Measurements from ENCODE around the gene TM4SF18.

Gene TM4SF18

DNA sequence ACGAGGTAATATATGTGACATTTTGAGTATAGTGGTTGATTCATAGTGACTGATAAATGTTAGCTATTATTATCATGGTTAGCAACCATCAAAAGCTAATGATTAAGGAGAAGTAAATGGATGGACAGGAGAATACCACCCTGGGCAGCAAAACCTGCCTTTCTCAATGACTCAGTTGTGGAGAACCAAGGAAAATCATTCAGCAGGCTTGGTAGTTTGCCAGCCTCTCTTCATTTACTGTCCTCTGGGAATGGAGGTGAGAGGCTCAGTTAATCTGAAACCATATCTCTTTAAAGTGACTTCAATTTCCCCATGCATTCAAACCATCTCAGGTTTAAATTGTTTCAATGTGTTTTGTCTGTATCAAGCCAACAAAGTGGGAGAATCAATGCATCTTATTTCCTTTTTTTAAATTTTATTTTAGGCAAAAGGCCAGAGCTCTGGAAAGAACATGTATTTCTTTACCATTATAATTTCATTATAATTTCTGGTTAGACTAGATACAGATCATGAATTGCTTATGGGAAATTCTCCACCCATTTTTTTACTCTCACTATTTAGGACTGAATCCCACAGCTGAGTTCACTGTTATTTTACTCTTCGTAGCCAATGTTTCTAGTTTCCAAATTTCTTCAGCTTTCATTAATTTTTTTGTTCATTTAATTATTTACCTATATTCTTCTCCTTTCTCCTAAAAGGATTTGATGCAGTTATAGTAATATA, 2.7 kb downstream of the TM4SF18 start:
- no peak for DNase-seq (ENCODE audit: low read depth)

DNA sequence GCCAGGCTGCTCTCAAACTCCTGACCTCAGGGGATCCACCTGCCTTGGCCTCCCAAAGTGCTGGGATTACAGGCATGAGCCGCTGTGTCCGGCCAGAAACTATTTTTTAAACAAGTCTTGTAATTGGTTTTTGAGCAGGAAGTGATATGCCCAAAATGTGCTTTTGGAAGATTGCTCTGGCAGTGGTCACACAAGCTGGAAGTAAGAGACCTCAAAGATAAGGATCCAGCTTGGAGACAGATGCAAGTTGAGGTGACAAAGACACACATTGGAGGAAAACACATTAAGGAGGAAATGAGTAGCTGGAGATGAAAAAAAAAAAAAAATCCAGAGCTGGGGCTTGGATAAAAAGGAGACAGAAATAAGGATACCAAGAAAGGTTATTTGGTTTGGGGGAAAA, 6.3 kb downstream of the TM4SF18 start:
- DNase-seq (ENCODE audit: low read depth), result no peak

DNA sequence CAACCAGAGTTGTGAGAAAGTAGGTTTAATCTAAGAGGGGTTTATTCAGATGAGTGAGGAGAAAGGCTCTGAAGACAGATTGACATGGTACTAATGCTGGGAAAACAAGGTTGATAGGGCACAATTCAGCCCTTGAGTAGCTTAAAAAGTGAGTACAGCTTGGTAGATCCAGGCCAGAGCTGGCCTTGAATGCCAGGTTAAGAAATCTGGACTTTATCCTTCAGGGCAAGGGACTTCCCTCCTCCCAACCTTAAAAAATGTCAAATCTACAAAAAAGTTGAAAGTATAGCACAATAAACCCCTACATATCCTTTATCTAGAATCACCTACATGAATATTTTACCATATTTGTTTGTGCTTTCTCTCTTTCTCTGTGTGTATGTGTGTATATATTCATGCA, 7.9 kb downstream of the TM4SF18 start:
- no peak for DNase-seq (ENCODE audit: low read depth)

DNA sequence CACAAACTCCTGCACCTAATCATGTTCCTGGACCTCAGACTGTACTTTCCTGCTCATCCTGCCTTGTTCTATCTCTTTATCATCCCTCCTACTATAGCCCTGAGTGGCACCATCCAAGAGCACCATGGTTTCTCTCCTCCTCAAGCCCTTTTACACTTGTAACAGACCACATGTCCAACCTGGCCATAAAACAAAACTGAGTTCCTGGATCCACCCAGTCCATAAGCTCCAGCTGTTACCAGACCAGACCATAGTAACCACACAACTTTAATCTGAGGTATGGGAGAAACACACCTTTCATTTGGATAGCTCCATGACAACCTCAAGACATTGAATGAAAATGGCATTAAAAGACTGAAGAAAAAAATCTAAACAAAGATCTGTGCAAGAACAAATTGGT, 9.1 kb downstream of the TM4SF18 start:
- DNase-seq (ENCODE audit: low read depth), result no peak

DNA sequence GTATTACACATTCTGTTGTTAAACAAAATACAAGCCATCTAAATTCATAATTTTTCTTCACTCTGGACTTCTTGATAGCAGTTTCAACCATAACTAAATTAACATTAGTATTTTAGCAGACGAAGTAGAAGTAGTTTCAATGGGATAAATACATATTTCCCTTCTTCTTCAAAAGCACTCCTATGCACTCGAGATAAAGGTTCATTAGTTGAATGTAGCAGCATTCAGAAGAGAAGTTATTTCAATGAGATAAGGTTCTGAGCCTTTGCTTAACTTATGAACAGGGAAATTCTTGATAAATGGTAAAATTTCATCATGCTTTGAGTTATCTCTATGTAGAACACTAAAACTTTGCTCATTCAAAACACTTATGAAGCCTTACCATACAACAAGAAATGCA, 11.8 kb downstream of the TM4SF18 start:
- DNase-seq (ENCODE audit: low read depth), result no peak

DNA sequence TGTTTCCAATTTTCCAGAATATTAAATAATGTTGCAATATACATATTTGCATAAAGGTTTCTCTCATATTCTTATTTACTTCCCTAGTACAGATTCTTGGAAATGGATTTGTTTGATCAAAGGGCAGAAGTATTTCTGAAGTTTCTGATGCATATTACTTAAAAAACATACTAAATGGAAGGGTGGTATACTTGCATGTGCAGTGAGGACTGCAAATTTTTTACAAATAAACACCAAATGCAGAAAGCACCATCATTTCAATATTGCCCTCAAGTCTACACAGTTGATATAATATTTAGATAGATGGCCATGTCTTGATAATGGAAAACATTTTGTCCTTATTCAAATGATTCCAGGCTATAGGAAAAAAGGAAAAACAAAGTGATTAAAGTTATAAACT, 12.3 kb downstream of the TM4SF18 start:
- DNase-seq (ENCODE audit: low read depth), result no peak

DNA sequence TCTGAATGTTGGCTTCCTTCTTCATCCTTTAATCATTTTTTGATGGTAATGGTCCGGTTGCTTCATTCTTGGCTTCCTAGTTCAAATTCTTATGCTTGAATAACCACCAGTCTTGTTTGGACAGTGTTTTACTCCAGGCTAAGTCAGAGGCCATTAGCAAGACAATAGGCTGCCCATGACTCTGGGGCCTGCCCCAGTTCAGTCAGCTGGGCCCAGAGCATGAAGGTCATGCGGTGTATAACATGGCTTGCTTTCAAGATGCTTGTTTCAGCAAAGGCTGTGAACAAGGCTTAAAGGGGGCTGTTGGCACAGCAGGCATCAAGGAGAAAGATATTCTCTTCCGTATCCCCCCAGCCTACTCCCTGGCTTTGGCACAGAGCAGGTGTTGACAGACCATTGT, 13.7 kb downstream of the TM4SF18 start:
- no peak for DNase-seq (ENCODE audit: low read depth)

DNA sequence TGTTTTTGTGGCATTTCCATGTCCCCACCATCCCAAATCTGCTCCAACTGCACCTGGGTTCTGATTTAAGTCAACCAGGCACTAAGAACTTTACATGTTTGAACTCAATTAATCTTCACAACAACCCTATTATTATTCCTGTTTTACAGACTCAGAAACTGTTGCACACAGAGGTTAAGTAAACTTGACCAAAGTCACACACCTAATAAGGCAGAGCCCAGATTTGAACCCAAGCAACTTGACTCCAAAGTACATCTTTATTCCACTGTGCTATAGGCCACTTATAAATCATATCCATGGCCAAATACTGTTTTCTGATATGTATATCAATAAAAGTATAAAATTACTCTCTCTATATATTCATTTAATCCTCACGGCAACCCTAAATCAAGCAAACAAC, 16.4 kb downstream of the TM4SF18 start:
- no peak for DNase-seq (ENCODE audit: low read depth)

DNA sequence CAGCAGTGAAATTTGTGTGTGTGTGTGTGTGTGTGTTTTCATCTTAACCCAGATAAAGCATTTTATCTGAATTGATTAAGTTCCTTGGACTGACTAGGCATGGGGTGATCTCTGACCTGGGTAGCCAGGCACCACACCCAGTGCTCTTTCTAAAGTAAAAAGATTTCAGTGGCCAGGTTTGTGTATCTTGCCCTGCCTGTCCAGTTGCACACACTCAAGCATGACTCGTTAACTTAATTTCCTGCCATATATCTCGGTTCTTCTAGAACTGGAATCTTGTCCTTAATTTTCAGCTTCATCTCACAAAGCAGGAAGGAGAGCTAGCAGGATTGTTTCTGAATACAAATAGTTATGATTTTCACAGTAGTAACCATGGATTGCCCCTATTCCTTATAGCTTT, 17.0 kb downstream of the TM4SF18 start:
- DNase-seq (ENCODE audit: low read depth), result no peak

DNA sequence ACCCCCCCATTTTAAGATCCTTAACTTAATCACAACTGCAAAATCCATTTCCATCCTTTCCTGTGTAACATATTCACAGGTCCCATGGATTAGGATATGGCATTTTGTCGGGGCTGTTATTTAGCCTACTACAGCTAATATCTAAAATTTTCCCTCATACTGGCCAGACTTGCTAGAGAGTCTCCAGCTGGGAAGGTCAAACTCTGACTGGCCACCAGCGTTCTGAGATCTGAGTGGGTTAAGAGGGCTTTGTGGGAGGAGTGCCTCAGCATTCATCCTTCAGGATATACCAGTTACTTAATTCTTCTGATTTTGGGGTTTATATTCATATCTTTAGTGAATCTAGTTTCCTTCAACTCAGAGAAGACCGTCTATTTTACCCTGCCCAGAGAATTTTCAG, 17.7 kb downstream of the TM4SF18 start:
- DNase-seq (ENCODE audit: low read depth), result no peak

DNA sequence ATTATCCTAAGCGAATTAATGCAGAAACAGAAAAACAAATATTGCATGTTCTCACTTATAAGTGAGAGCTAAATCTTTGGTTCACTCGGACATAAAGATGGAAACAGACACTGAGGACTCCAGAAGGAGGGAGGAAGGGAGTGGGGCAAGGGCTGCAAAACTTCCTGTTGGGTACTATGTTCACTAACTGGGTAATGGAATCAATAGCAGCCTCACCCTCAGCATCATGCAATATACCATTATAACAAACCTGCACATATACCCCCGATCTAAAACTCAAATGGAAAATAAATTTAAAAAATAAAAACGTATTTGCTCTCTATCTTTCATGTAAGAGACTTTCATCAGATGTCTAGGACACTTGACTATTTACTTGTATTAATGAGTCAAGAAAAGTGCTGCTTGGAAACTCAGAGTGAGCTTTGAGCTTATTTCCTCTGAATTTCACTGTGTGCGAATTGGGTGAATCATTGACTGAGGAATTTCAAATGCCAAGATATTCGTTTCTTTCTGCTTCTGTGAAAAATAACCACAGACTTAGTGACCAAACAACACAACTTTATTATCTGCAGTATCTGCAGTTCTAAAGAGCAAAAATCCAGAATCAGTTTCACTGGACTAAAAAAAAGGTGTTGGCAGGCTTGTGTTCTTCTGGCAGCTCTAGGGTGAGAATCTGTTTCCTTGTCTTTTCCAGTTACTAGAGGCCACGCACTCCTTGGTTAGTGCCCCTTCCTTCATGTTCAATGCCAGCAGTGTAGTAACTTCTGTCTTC, 18.4 kb downstream of the TM4SF18 start:
- no peak for DNase-seq (ENCODE audit: low read depth)

DNA sequence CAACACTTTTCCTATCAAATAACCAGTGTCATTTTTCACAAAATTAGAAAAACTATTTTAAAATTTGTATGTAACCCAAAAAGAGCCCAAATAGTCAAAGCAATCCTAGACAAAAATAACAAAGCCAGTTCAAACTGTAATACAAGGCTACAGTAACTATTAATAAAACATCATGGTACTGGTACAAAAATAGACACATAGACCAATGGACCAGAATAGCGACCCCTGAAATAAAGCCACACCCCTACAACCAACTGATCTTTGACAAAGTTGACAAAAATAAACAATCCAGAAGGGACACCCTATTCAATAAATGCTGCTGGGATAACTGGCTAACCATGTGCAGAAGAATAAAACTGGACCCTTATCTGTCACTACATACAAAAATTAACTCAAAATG, 19.9 kb downstream of the TM4SF18 start:
- no peak for DNase-seq (ENCODE audit: low read depth)

DNA sequence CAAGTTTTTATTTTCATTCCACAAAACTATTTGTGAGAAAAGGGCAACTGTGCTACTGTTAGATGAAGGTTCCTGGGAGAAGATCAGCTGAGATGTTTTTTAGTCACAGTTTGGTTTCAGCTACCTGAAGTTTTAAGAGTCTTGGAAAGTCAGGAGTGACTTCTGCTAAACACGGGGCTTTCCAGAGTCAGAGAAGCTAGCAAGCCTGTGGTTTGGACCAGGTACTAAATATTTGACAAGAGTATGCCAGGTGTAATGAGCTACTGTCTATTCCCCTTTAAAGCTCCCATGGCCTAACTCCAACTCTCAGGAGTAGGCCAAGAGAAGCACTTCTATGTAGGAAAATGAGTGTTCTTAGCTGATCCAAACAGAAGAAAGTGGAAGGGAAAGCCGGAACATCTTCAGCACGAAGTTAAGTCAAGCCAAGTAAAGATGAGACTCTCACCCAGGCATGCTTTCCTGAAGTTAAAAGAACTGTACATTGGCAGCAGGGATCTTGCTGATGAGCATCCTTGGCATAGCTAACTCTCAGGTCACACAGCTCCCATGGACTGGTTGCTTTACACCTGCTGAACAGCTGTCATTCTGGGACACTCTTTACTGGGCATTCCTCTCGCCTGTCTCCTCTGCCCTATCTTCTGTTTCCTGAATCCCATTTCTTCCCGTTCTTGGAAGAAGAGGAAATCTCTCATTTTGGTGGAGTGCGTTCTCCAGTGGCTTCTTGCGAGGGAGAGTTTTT, 22.5 kb downstream of the TM4SF18 start:
- no peak for DNase-seq (ENCODE audit: low read depth)

DNA sequence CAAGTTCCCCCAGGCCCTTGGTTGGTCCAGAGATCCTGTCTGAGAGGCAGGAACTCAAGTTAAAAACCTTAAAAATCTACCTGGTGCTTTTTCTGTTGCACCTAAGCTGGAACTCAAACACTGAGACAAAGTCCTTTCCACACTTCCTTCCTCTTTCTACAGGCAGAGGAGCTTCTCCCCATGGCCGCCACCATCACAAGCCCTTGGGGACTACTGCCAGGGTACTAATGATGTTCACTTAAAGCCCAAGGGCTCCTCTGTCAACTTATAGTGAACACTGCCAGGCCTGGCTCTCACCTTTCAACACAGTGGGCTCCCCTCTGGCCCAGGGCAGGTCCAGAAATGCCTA, 26.0 kb downstream of the TM4SF18 start:
- no peak for DNase-seq (ENCODE audit: low read depth)

DNA sequence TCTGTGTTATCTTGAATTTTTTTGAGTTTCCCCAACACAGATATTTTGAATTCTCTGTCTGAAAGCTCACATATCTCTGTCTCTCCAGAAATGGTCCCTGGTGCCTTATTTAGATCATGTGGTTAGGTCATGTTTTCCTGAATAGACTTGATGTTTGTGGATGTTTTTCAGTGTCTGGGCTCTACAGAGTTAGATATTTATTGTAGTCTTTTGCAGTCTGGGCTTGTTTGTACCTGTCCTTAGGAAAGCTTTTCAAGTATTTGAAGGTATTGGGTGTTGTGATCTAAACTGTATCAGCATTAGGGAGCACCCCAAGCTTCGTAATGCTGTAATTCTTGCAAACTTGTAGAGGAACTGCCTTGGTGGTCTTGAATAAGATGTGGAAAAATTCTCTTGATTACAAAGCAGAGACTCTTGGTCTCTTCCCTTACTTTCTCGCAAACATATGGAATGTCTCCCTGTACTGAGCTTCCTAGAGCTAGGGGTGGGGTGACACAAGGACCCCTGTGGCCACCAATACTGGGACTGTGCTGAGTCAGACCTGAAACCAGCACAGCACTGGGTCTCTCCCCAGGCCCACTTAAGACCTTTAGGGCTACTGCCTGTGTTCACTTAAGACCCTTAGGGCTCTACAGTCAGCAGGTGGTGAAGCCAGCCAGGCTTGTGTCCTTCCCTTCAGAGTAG, 26.5 kb downstream of the TM4SF18 start:
- DNase-seq (ENCODE audit: low read depth), result no peak

DNA sequence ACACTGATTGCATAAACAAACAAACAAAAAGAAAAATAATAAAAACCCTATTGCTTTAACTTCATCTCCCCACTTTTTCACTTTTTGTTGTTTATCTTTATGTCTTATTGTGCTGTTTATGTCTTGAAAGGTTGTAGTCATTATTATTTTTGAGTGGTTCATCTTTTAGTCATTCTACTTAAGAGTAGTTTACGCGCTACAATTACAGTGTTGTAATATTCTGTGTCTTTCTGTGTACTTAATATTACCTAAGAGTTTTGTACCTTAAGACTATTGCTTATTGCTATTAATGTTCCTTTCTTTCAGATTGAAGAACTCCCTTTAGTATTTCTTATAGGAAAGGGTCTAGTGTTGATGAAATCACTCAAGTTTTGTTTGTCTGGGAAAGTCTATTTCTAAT, 28.1 kb downstream of the TM4SF18 start:
- no peak for DNase-seq (ENCODE audit: low read depth)

DNA sequence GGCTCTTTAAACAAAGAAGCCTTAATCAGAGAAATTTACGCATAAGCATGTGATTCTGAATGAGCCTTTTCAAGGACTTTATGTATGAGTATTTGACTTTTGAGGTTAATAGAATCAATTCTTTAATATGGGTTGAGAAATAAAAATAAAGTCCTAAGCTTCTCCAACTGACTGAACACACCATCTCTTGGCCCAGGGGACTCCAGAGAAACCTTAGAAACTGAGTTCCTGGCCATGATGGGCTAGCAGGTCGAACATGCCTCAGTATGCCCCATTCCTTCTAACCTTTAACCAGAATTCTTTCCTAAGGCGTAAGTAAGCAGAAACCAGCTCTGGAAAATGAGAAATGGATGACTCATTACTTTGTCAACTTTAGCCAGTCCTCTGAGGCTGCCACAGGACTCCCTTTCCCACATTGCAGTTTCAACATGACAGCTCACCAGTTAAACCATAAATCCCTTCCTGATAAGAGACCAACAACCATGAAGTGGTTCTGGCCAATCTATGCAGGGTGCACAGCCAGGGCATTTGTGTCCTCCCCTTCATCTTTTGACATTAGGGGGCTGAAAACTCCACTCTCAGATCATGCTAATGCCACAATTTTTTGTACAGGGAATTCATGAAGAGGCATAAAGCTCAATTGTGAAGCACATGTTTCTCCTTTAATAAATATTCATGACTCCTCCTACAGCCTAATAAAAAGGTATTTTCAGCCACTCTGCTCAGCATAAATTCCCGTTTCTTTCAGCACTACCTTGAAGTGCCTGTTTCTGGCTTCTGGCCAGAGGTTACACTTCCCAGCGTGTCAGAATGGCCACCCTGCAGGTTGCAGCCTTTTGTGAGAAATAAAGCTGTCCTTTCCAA, 33.3 kb downstream of the TM4SF18 start:
- DNase-seq (ENCODE audit: low read depth), result no peak

DNA sequence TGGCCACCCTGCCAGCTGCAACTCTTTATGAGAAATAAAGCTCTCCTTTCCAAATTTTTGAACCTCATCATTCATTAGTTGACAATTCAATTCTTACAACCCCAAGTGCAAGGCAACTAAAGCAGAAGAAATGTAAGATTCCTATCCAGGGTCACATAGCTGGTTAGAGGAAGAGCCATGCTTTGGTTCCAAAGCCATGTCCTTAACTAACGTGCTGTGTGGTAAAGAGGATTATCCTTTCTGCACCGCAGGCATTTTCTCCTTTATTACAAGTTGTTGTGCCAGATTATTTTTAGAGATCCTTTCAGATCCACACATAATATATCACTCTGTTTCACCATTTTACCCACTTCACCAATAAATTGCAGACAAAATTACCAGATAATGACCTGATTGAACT, 36.5 kb downstream of the TM4SF18 start:
- DNase-seq (ENCODE audit: low read depth), result no peak

DNA sequence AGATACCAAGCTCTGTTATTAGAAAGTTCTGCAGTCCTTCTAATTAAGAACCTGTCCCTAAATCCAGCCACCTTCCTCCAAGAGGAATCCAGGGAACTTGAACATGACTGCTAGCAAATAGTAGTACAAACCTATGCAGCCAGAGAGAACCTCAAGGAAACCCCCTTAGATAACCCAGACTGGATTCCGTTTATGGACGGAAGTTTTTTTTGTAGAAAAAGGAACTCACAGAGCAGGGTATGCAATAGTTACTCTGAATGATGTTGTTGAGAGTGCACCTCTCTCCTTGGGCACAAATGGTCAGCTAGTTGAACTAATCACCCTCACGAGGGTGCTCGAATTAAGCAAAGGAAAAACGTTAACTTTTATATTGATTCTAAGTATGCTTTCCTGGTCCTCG, 40.8 kb downstream of the TM4SF18 start:
- no peak for DNase-seq (ENCODE audit: low read depth)

DNA sequence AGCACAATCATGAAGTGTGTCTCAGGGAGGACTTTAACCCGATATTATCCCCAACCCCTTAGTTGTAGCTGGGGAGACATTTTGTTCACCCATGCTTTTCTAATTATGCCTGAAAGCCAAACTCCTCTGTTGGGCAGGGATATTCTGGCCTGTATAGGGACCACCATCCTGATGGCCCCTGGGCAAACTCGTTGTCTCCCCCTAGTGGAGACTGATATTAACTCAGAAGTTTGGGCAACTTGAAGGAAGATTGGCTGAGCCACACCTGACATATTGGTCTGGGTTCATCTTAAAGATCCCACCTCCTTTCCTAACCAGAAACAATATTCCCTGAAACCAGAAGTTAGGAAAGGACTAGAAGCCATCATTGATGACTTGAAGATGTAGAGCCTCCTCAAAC, 42.3 kb downstream of the TM4SF18 start:
- DNase-seq (ENCODE audit: low read depth), result no peak

DNA sequence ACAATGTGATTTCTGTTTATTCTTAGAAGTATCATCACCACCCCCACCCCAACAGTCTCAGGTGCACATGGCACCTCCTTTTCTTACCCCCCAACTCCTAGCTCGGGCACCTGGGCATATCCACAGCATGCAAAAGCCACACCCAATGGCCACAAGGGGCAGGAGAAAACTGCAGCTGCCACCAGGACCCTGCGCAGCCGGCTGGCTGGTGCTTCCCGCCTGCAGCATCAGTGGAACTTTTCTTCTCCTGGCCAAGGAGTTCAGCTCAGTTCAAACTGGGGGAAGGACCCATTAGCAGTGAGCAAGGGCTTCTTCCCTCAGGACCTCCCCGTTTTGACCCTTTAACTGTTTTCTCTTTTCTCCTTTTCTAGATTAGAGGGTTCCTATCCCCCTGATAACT, 44.8 kb downstream of the TM4SF18 start:
- DNase-seq (ENCODE audit: low read depth), result no peak

DNA sequence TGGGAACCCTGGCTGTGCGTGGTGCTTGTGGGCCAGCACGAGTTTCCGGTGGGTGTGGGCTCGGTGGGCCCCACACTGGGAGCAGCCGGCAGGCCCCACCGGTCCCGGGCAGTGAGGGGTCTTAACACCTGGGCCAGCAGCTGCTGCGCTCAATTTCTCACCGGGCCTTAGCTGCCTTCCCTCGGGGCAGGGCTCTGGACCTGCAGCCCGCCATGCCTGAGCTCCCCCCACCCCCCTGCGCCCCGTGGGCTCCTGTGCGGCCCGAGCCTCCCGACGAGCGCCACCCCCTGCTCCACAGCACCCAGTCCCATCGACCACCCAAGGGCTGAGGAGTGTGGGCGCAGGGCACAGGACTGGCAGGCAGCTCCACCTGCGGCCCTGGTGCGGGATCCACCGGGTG, 49.4 kb downstream of the TM4SF18 start:
- DNase-seq (ENCODE audit: low read depth), result no peak
